ENCODE results near the gene RBM26. TPM values are rescaled to one million over a fixed set of nuclear protein-coding genes. Genes with fewer than 3 reads are reported as not detected.
"Not testable (repeated sequence)": the region's sequence is repeated elsewhere in the genome, so short reads cannot be mapped to it uniquely, and the experiment has no call there.

RBM26 gene
- total and polyA plus RNA-seq, 5 donors from 2014 or later: 10.6 to 86.4 (median 14.5) TPM

GRCh38 chr13:79349608-79350007 is 56.4 kb downstream of the RBM26 start:
- H3K4me3 Mint-ChIP-seq; H3K9me3 Mint-ChIP-seq; DNase-seq; H3K27me3 ChIP-seq (ENCODE audit: control insufficient read depth, insufficient read depth, low read length); H3K9me3 ChIP-seq (ENCODE audit: control insufficient read depth in 2 of 2, low read length in 2 of 2); H3K27ac ChIP-seq (ENCODE audit: insufficient read depth, low read length, poor library complexity, severe bottlenecking); H3K4me1 ChIP-seq (ENCODE audit: control insufficient read depth, insufficient read depth, low read length, poor library complexity, severe bottlenecking); ATAC-seq (ENCODE audit: low read depth in 2 of 2); H3K27me3 Mint-ChIP-seq; H3K4me3 ChIP-seq (ENCODE audit: low read depth, low read length): not testable (repeated sequence)
- H3K27ac Mint-ChIP-seq: peak overlapping the region in 2 of 3 donors; percentile 69 to 76
- H3K36me3 ChIP-seq (ENCODE audit: control insufficient read depth, insufficient read depth, low read length): peaks cover 56% of the 10 kb centered on the region
- peaks cover 14 to 37% (median 20%) of the 10 kb centered on the region in 4 donors for H3K4me1 Mint-ChIP-seq
- H3K36me3 Mint-ChIP-seq: peaks cover 31% of the 10 kb centered on the region

- Mint-ChIP-seq H3K36me3 (peaks cover 28% of the 10 kb centered on the region), H3K27ac (no peak overlapping the region)
- peaks cover 56% of the 10 kb centered on the region for H3K36me3 ChIP-seq (ENCODE audit: control insufficient read depth, insufficient read depth, low read length)
Observed at GRCh38 chr13:79349011-79349410, 57.0 kb downstream of the RBM26 start.

GRCh38 chr13:79346300-79346914 is 59.6 kb downstream of the RBM26 start:
- ATAC-seq (ENCODE audit: low read depth in 2 of 2) (no peak), DNase-seq (no peak)
- no peak overlapping the region for H3K27ac ChIP-seq (ENCODE audit: insufficient read depth, low read length, poor library complexity, severe bottlenecking)
- no peaks in the 10 kb centered on the region for H3K9me3 Mint-ChIP-seq
- no peak overlapping the region for H3K4me3 Mint-ChIP-seq
- H3K9me3 ChIP-seq (ENCODE audit: control insufficient read depth in 2 of 2, low read length in 2 of 2): no peaks in the 10 kb centered on the region
- no peak overlapping the region for H3K4me3 ChIP-seq (ENCODE audit: low read depth, low read length)
- peaks cover 7% of the 10 kb centered on the region for H3K4me1 ChIP-seq (ENCODE audit: control insufficient read depth, insufficient read depth, low read length, poor library complexity, severe bottlenecking)
- peak overlapping the region in 2 of 3 donors; percentile 42 to 74 for H3K27ac Mint-ChIP-seq
- H3K4me1 Mint-ChIP-seq: peaks cover 12 to 33% (median 16%) of the 10 kb centered on the region in 4 donors
- H3K36me3 ChIP-seq (ENCODE audit: control insufficient read depth, insufficient read depth, low read length): peaks cover 57% of the 10 kb centered on the region
- H3K27me3 ChIP-seq (ENCODE audit: control insufficient read depth, insufficient read depth, low read length): no peaks in the 10 kb centered on the region
- H3K27me3 Mint-ChIP-seq: no peaks in the 10 kb centered on the region
- H3K36me3 Mint-ChIP-seq: peaks cover 22% of the 10 kb centered on the region

More at GRCh38 chr13:79349011-79349410, 57.0 kb downstream of the RBM26 start:
- no peaks in the 10 kb centered on the region for H3K9me3 ChIP-seq (ENCODE audit: control insufficient read depth in 2 of 2, low read length in 2 of 2)
- no peaks in the 10 kb centered on the region for H3K27me3 ChIP-seq (ENCODE audit: control insufficient read depth, insufficient read depth, low read length)
- no peak overlapping the region for H3K4me3 Mint-ChIP-seq
- no peaks in the 10 kb centered on the region for H3K27me3 Mint-ChIP-seq
- peaks cover 7% of the 10 kb centered on the region for H3K4me1 ChIP-seq (ENCODE audit: control insufficient read depth, insufficient read depth, low read length, poor library complexity, severe bottlenecking)
- H3K4me1 Mint-ChIP-seq: peaks cover 14 to 37% (median 20%) of the 10 kb centered on the region in 4 donors
- no peak overlapping the region for H3K4me3 ChIP-seq (ENCODE audit: low read depth, low read length)
- ATAC-seq (ENCODE audit: low read depth in 2 of 2) (no peak), DNase-seq (no peak)
- no peak overlapping the region for H3K27ac ChIP-seq (ENCODE audit: insufficient read depth, low read length, poor library complexity, severe bottlenecking)
- H3K9me3 Mint-ChIP-seq: no peaks in the 10 kb centered on the region

DNA sequence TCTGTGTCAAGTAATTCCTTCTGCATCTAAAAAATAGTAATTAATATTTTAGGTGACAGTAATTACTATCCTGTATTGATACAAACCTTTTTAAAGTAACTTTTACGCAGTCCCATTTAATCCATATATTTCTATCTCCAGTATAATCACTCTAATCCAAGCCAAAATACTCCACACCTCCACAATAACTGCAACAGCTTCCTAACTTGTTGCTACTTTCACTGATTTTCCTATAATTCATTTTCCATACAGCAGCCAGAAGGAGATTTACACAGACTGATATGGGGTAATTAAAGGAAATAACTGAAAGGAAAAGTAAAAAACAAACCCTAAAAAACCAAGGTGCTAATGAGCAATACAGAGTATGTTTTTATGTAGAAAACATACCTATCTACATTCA is 64.9 kb downstream of the RBM26 start:
- no peak overlapping the region for H3K4me3 ChIP-seq (ENCODE audit: low read depth, low read length)
- Mint-ChIP-seq H3K9me3 (no peaks in the 10 kb centered on the region), H3K27me3 (no peaks in the 10 kb centered on the region), H3K4me1 (peaks cover 0 to 24% (median 12%) of the 10 kb centered on the region in 4 donors), H3K27ac (peak overlapping the region in 2 of 3 donors; percentile 31 to 88), H3K36me3 (peaks cover 36% of the 10 kb centered on the region), H3K4me3 (no peak overlapping the region)
- H3K36me3 ChIP-seq (ENCODE audit: control insufficient read depth, insufficient read depth, low read length): peaks cover 89% of the 10 kb centered on the region
- DNase-seq (no peak), ATAC-seq (ENCODE audit: low read depth in 2 of 2) (no peak)
- no peaks in the 10 kb centered on the region for H3K4me1 ChIP-seq (ENCODE audit: control insufficient read depth, insufficient read depth, low read length, poor library complexity, severe bottlenecking)
- H3K9me3 ChIP-seq (ENCODE audit: control insufficient read depth in 2 of 2, low read length in 2 of 2): no peaks in the 10 kb centered on the region
- no peaks in the 10 kb centered on the region for H3K27me3 ChIP-seq (ENCODE audit: control insufficient read depth, insufficient read depth, low read length)
- no peak overlapping the region for H3K27ac ChIP-seq (ENCODE audit: insufficient read depth, low read length, poor library complexity, severe bottlenecking)

- no peaks in the 10 kb centered on the region for H3K9me3 ChIP-seq (ENCODE audit: control insufficient read depth in 2 of 2, low read length in 2 of 2)
- no peaks in the 10 kb centered on the region for H3K27me3 ChIP-seq (ENCODE audit: control insufficient read depth, insufficient read depth, low read length)
- no peak overlapping the region for H3K27ac ChIP-seq (ENCODE audit: insufficient read depth, low read length, poor library complexity, severe bottlenecking)
- Mint-ChIP-seq H3K4me1 (peaks cover 5 to 30% (median 15%) of the 10 kb centered on the region in 4 donors), H3K27me3 (no peaks in the 10 kb centered on the region), H3K27ac (no peak overlapping the region), H3K36me3 (peaks cover 42% of the 10 kb centered on the region), H3K4me3 (no peak overlapping the region), H3K9me3 (no peaks in the 10 kb centered on the region)
- H3K4me3 ChIP-seq (ENCODE audit: low read depth, low read length): no peak overlapping the region
- peaks cover 91% of the 10 kb centered on the region for H3K36me3 ChIP-seq (ENCODE audit: control insufficient read depth, insufficient read depth, low read length)
- ATAC-seq (ENCODE audit: low read depth in 2 of 2) (no peak), DNase-seq (no peak)
- H3K4me1 ChIP-seq (ENCODE audit: control insufficient read depth, insufficient read depth, low read length, poor library complexity, severe bottlenecking): no peaks in the 10 kb centered on the region
Observed at GRCh38 chr13:79340490-79340889, 65.6 kb downstream of the RBM26 start.

DNA sequence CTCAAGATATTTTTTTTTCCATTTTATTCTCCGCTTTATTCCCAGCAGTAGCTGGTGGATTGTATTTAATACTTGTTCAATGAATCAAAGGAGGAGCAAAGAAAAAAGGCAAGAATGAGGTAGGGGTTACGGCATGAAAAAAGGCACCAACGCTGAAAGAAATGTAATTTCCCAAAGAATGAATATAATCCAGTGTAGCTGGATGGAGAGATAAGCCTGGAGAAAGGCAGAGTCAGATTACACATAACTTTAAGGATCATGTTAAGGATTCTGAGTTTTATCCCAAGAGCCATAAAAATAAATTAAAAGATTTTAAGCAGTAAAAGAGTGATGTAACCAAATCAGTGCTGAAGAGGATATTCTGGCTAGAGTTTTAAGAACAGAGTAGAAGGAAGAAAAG is 67.7 kb downstream of the RBM26 start:
- H3K36me3 Mint-ChIP-seq: peaks cover 43% of the 10 kb centered on the region
- no peaks in the 10 kb centered on the region for H3K27me3 Mint-ChIP-seq
- peaks cover 90% of the 10 kb centered on the region for H3K36me3 ChIP-seq (ENCODE audit: control insufficient read depth, insufficient read depth, low read length)
- no peak overlapping the region for H3K4me3 ChIP-seq (ENCODE audit: low read depth, low read length)
- no peak overlapping the region for H3K27ac ChIP-seq (ENCODE audit: insufficient read depth, low read length, poor library complexity, severe bottlenecking)
- no peaks in the 10 kb centered on the region for H3K4me1 ChIP-seq (ENCODE audit: control insufficient read depth, insufficient read depth, low read length, poor library complexity, severe bottlenecking)
- no peak for ATAC-seq (ENCODE audit: low read depth in 2 of 2)
- peaks cover 5 to 30% (median 18%) of the 10 kb centered on the region in 4 donors for H3K4me1 Mint-ChIP-seq
- no peaks in the 10 kb centered on the region for H3K9me3 Mint-ChIP-seq
- H3K27ac Mint-ChIP-seq: no peak overlapping the region
- H3K4me3 Mint-ChIP-seq: no peak overlapping the region
- DNase-seq: no peak
- no peaks in the 10 kb centered on the region for H3K9me3 ChIP-seq (ENCODE audit: control insufficient read depth in 2 of 2, low read length in 2 of 2)
- no peaks in the 10 kb centered on the region for H3K27me3 ChIP-seq (ENCODE audit: control insufficient read depth, insufficient read depth, low read length)

- Mint-ChIP-seq H3K4me3 (no peak overlapping the region), H3K4me1 (peaks cover 5 to 39% (median 26%) of the 10 kb centered on the region in 4 donors), H3K36me3 (peaks cover 46% of the 10 kb centered on the region), H3K27ac (no peak overlapping the region), H3K27me3 (no peaks in the 10 kb centered on the region), H3K9me3 (no peaks in the 10 kb centered on the region)
- Histone ChIP-seq H3K9me3 (ENCODE audit: control insufficient read depth in 2 of 2, low read length in 2 of 2) (no peaks in the 10 kb centered on the region), H3K4me1 (ENCODE audit: control insufficient read depth, insufficient read depth, low read length, poor library complexity, severe bottlenecking) (no peaks in the 10 kb centered on the region), H3K27ac (ENCODE audit: insufficient read depth, low read length, poor library complexity, severe bottlenecking) (no peak overlapping the region), H3K36me3 (ENCODE audit: control insufficient read depth, insufficient read depth, low read length) (peaks cover 79% of the 10 kb centered on the region), H3K4me3 (ENCODE audit: low read depth, low read length) (no peak overlapping the region), H3K27me3 (ENCODE audit: control insufficient read depth, insufficient read depth, low read length) (no peaks in the 10 kb centered on the region)
- ATAC-seq (ENCODE audit: low read depth in 2 of 2): no peak
- DNase-seq: no peak
Observed at GRCh38 chr13:79336966-79337365, 69.1 kb downstream of the RBM26 start.

GRCh38 chr13:79328510-79328909 is 77.5 kb downstream of the RBM26 start:
- no peak for DNase-seq
- H3K4me1 ChIP-seq (ENCODE audit: control insufficient read depth, insufficient read depth, low read length, poor library complexity, severe bottlenecking): no peaks in the 10 kb centered on the region
- no peak overlapping the region for H3K27ac ChIP-seq (ENCODE audit: insufficient read depth, low read length, poor library complexity, severe bottlenecking)
- Mint-ChIP-seq H3K27me3 (no peaks in the 10 kb centered on the region), H3K4me3 (no peak overlapping the region), H3K27ac (no peak overlapping the region), H3K36me3 (peaks cover 17% of the 10 kb centered on the region), H3K9me3 (no peaks in the 10 kb centered on the region), H3K4me1 (peaks cover 7 to 25% (median 14%) of the 10 kb centered on the region in 4 donors)
- H3K9me3 ChIP-seq (ENCODE audit: control insufficient read depth in 2 of 2, low read length in 2 of 2): no peaks in the 10 kb centered on the region
- no peak for ATAC-seq (ENCODE audit: low read depth in 2 of 2)
- H3K27me3 ChIP-seq (ENCODE audit: control insufficient read depth, insufficient read depth, low read length): no peaks in the 10 kb centered on the region
- no peak overlapping the region for H3K4me3 ChIP-seq (ENCODE audit: low read depth, low read length)
- H3K36me3 ChIP-seq (ENCODE audit: control insufficient read depth, insufficient read depth, low read length): peaks cover 44% of the 10 kb centered on the region

All from CD4-positive, CD25-positive, alpha-beta regulatory T cell (primary cell).